Measurements from ENCODE around the gene RNF6.

- no peak for TF ChIP-seq ZBTB33 (IDR thresholded peaks at IDR 0.05; ENCODE audit: borderline replicate concordance, low read depth)
- TF ChIP-seq USF2 (IDR thresholded peaks at IDR 0.05; ENCODE audit: borderline replicate concordance, low read depth, low read length): no peak
- no peak for TF ChIP-seq CTCF (IDR thresholded peaks at IDR 0.05)
- no peak for TF ChIP-seq CHD2 (IDR thresholded peaks at IDR 0.05; ENCODE audit: low read length, partially characterized antibody)
- TF ChIP-seq POLR2AphosphoS5 (IDR thresholded peaks at IDR 0.05; ENCODE audit: low read depth, low read length): no peak
- TF ChIP-seq TAF1 (IDR thresholded peaks at IDR 0.05; ENCODE audit: borderline replicate concordance, low read depth, low read length): no peak
- no peak for TF ChIP-seq REST (IDR thresholded peaks at IDR 0.05; ENCODE audit: low read depth, low read length)
- TF ChIP-seq USF1 (IDR thresholded peaks at IDR 0.05; ENCODE audit: borderline replicate concordance, low read depth): no peak
These were observed 32.5 kb upstream of the RNF6 start for GRCh38 chr13:26254583-26255111.
